ENCODE data around the gene AP1S2.

The AP1S2 gene

DNA sequence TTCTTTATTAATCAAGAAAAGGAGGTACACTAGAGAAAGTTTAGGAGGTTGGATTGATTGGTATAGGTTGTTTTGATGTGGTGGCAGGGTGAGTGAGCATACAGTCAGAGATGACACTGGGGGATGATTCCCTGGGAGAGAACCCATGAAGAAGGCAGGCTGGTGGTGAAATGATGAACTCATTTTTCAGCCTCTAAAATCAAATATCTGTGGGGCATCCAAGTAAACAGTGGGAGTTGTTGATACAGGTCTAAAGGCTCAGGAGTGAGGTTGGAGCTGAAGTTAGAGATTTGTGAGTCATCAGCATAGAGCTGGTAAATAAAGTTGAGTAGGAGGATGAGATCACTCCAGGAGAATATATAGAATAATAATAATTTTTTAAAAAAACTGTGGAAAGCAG is 10.0 kb upstream of the AP1S2 start:
- no peaks in the 10 kb centered on the region for H3F3A ChIP-seq (ENCODE audit: insufficient read depth, low read length)

DNA sequence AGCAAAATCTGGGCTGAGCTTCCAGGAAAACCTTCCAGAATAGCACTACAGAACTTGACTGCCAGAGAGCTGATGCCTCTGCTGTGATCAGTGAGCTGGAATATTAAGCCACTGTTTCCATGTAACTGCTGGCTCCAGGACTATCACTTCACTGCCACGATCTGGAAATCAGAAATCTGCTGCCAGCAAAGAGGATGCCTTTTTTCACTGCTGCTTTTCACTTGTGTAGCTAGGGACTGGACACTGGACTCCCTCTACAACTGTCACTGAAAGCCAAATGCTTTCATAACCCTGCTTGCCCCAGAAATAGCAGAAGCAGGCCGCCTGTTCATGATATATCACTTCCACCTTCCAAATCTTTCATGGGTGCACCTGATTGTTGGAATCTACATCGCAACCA is 9.4 kb upstream of the AP1S2 start:
- no peak overlapping the region for H3K4me2 ChIP-seq (ENCODE audit: low read length)
- no peak overlapping the region for H2AFZ ChIP-seq (ENCODE audit: low read length)
- no peaks in the 10 kb centered on the region for H4K20me1 ChIP-seq (ENCODE audit: insufficient read depth, low read length)
- no peak overlapping the region for H3K9ac ChIP-seq (ENCODE audit: low read length)
- H3K9me3 ChIP-seq (ENCODE audit: low read length) = no peaks in the 10 kb centered on the region
- no peaks in the 10 kb centered on the region for H3K9me2 ChIP-seq (ENCODE audit: low read depth, low read length)
- no peaks in the 10 kb centered on the region for H3K79me2 ChIP-seq (ENCODE audit: insufficient read depth, low read length)
- H3K27me3 ChIP-seq (ENCODE audit: insufficient read depth, low read length) = no peaks in the 10 kb centered on the region
- no peak overlapping the region for H3K4me3 ChIP-seq (ENCODE audit: low read depth, low read length, poor library complexity, severe bottlenecking)
- H3K4me1 ChIP-seq (ENCODE audit: insufficient read depth, low read length, severe bottlenecking) = no peaks in the 10 kb centered on the region
- H3K27ac ChIP-seq (ENCODE audit: low read depth, low read length, poor library complexity, severe bottlenecking) = no peak overlapping the region
- H3F3A ChIP-seq (ENCODE audit: insufficient read depth, low read length) = no peaks in the 10 kb centered on the region
- TF ChIP-seq, protein P1, sequence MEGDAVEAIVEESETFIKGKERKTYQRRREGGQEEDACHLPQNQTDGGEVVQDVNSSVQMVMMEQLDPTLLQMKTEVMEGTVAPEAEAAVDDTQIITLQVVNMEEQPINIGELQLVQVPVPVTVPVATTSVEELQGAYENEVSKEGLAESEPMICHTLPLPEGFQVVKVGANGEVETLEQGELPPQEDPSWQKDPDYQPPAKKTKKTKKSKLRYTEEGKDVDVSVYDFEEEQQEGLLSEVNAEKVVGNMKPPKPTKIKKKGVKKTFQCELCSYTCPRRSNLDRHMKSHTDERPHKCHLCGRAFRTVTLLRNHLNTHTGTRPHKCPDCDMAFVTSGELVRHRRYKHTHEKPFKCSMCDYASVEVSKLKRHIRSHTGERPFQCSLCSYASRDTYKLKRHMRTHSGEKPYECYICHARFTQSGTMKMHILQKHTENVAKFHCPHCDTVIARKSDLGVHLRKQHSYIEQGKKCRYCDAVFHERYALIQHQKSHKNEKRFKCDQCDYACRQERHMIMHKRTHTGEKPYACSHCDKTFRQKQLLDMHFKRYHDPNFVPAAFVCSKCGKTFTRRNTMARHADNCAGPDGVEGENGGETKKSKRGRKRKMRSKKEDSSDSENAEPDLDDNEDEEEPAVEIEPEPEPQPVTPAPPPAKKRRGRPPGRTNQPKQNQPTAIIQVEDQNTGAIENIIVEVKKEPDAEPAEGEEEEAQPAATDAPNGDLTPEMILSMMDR (IDR thresholded peaks at IDR 0.05; ENCODE audit: low read length) = no peak
- H3K36me3 ChIP-seq (ENCODE audit: insufficient read depth, low read length) = no peaks in the 10 kb centered on the region

More for the DNA sequence above, 10.0 kb upstream of the AP1S2 start:
- no peaks in the 10 kb centered on the region for H4K20me1 ChIP-seq (ENCODE audit: insufficient read depth, low read length)
- no peaks in the 10 kb centered on the region for H3K4me1 ChIP-seq (ENCODE audit: insufficient read depth, low read length, severe bottlenecking)
- H3K4me3 ChIP-seq (ENCODE audit: low read depth, low read length, poor library complexity, severe bottlenecking) = no peak overlapping the region
- no peak overlapping the region for H3K4me2 ChIP-seq (ENCODE audit: low read length)
- H3K9ac ChIP-seq (ENCODE audit: low read length) = no peak overlapping the region
- no peak overlapping the region for H3K27ac ChIP-seq (ENCODE audit: low read depth, low read length, poor library complexity, severe bottlenecking)
- H3K27me3 ChIP-seq (ENCODE audit: insufficient read depth, low read length) = no peaks in the 10 kb centered on the region
- H3K36me3 ChIP-seq (ENCODE audit: insufficient read depth, low read length) = no peaks in the 10 kb centered on the region
- no peak for TF ChIP-seq EZH2 (IDR thresholded peaks at IDR 0.05; ENCODE audit: borderline replicate concordance, low read length)
- TF ChIP-seq, protein P1 (IDR thresholded peaks at IDR 0.05; ENCODE audit: low read length) = no peak
- H3K9me2 ChIP-seq (ENCODE audit: low read depth, low read length) = no peaks in the 10 kb centered on the region
- H2AFZ ChIP-seq (ENCODE audit: low read length) = no peak overlapping the region
- H3K9me3 ChIP-seq (ENCODE audit: low read length) = no peaks in the 10 kb centered on the region
- H3K79me2 ChIP-seq (ENCODE audit: insufficient read depth, low read length) = no peaks in the 10 kb centered on the region

DNA sequence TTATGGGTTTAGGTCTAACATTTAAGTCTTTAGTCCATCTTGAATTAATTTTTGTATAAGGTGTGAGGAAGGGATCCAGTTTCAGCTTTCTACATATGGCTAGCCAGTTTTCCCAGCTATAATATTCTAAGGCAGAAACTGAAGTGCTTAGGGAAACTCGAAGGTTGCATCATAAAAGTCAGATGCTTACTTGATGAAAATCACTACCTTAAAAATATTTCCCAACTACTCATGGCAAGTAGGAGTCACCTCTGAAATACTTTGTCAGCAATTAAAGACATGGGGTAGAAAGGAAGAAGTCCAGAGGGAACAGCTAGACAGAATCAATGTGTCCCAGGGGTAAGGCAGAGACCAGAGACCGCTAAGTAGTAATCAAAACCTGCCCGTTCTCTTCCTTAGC is 6.3 kb upstream of the AP1S2 start:
- Histone ChIP-seq H3K79me2 (ENCODE audit: insufficient read depth, low read length) (no peaks in the 10 kb centered on the region), H2AFZ (ENCODE audit: low read length) (no peak overlapping the region), H3K27ac (ENCODE audit: low read depth, low read length, poor library complexity, severe bottlenecking) (no peak overlapping the region), H3K4me1 (ENCODE audit: insufficient read depth, low read length, severe bottlenecking) (peaks cover 9% of the 10 kb centered on the region), H3K27me3 (ENCODE audit: insufficient read depth, low read length) (no peaks in the 10 kb centered on the region), H3K9ac (ENCODE audit: low read length) (no peak overlapping the region), H3K4me3 (ENCODE audit: low read depth, low read length, poor library complexity, severe bottlenecking) (no peak overlapping the region), H3K4me2 (ENCODE audit: low read length) (no peak overlapping the region), H3K9me3 (ENCODE audit: low read length) (no peaks in the 10 kb centered on the region), H3K36me3 (ENCODE audit: insufficient read depth, low read length) (no peaks in the 10 kb centered on the region), H4K20me1 (ENCODE audit: insufficient read depth, low read length) (no peaks in the 10 kb centered on the region), H3F3A (ENCODE audit: insufficient read depth, low read length) (no peaks in the 10 kb centered on the region), H3K9me2 (ENCODE audit: low read depth, low read length) (no peaks in the 10 kb centered on the region)
- TF ChIP-seq EZH2 (IDR thresholded peaks at IDR 0.05; ENCODE audit: borderline replicate concordance, low read length) = no peak
- TF ChIP-seq, protein P1 (IDR thresholded peaks at IDR 0.05; ENCODE audit: low read length) = no peak
